HepG2 (cell line): ENCODE measurements around the gene PHF10. TPM values are rescaled to one million over a fixed set of nuclear protein-coding genes. Genes with fewer than 3 reads are reported as not detected.

Experiments
- ARID5B ChIP-seq: IDR thresholded peaks from 2 replicates; pipeline ENCODE4 v1.4.0; 2020; ENCODE audit warnings: mild to moderate bottlenecking, missing genetic modification reagents
- ATF4 ChIP-seq, 2 experiments: fragments of 450-650 bp in 1 of 2; sonication (generic) in 1 of 2; formaldehyde crosslinking; IDR thresholded peaks; 2 replicates each; pipeline versions ENCODE4 v1.5.0 to v1.8.0; 2020 to 2022; ENCODE audit warnings: mild to moderate bottlenecking in 1 of 2, missing genetic modification reagents in 1 of 2
- CREB1 ChIP-seq, 2 experiments: fragments of 450-650 bp in 1 of 2; IDR thresholded peaks; 2 replicates each; pipeline ENCODE4 v1.6.1; 2016 to 2017; ENCODE audit warnings: control low read depth in 1 of 2, mild to moderate bottlenecking in 1 of 2, missing compliant biosample characterization in 1 of 2, missing genetic modification characterization in 1 of 2
- CTCF ChIP-seq: sonication (generic); formaldehyde crosslinking; IDR thresholded peaks from 2 replicates; pipeline ENCODE4 v1.5.0; 2020; ENCODE audit warnings: mild to moderate bottlenecking, missing genetic modification reagents, moderate library complexity
- GATAD2A ChIP-seq: IDR thresholded peaks from 2 replicates; pipeline ENCODE4 v1.6.1; 2016
- NFRKB ChIP-seq: fragments of 450-650 bp; IDR thresholded peaks from 2 replicates; pipeline ENCODE4 v1.6.1; 2017
- PHB2 ChIP-seq: fragments of 450-650 bp; IDR thresholded peaks from 2 replicates; pipeline ENCODE4 v1.6.1; 2018; ENCODE audit not compliant: partially characterized antibody
- SAP130 ChIP-seq: IDR thresholded peaks from 2 replicates; pipeline ENCODE4 v1.6.1; 2016; ENCODE audit warnings: low read depth
- SPEN ChIP-seq: sonication (generic); formaldehyde crosslinking; IDR thresholded peaks from 2 replicates; pipeline ENCODE4 v1.5.1; 2020; ENCODE audit warnings: low read depth, mild to moderate bottlenecking, missing genetic modification reagents
- ZMYM4 ChIP-seq: sonication (generic); formaldehyde crosslinking; IDR thresholded peaks from 2 replicates; pipeline ENCODE4 v1.8.1; 2023; ENCODE audit warnings: mild to moderate bottlenecking, missing genetic modification reagents
- ZNF589 ChIP-seq: sonication (generic); formaldehyde crosslinking; conservative IDR thresholded peaks from 2 replicates; pipeline ENCODE4 v1.8.0; 2022; ENCODE audit warnings: mild to moderate bottlenecking, moderate library complexity, missing genetic modification reagents
- ZNF619 ChIP-seq: sonication (generic); formaldehyde crosslinking; IDR thresholded peaks from 2 replicates; pipeline ENCODE4 v1.4.0; 2020; ENCODE audit warnings: mild to moderate bottlenecking, missing genetic modification reagents
- polyA plus RNA-seq, 8 experiments: library from polyadenylated mRNA; depleted of rRNA in 3 of 8; stranded (reverse) in 7 of 8; unstranded in 1 of 8; fragments of >200 nt; fragmentation: Illumina TruSeq in 4 of 8; extraction: Trizol in 4 of 8; gene quantifications; 2 replicates each; pipeline versions ENCODE4 v1.2.1 to v1.2.3, GENCODE V29; 2011 to 2016; ENCODE audit warnings: low read depth in 4 of 8, missing spikeins in 1 of 8, mixed read lengths in 1 of 8; ENCODE audit not compliant: insufficient read depth in 1 of 8
- total RNA-seq, 5 experiments: library from RNA; depleted of rRNA; stranded (reverse); fragments of >200 nt; fragmentation: Illumina TruSeq; extraction: Trizol; gene quantifications; 2 replicates each; pipeline ENCODE4 v1.2.3, GENCODE V29; 2016; ENCODE audit warnings: low read depth in 1 of 5
- TF ChIP-seq, protein P1 (sequence below): fragments of 450-650 bp; IDR thresholded peaks from 2 replicates; pipeline ENCODE4 v1.6.1; 2016

Gene PHF10
- total and polyA plus RNA-seq, 2 of the 13 experiments (the other 11 are each of a cell fraction or from before 2014, with no cell fraction given) = 42.1 to 84.1 TPM

GRCh38 chr6:169766921-169767736 lies 42.8 kb upstream of the PHF10 start (continued):
- TF ChIP-seq, protein P1, sequence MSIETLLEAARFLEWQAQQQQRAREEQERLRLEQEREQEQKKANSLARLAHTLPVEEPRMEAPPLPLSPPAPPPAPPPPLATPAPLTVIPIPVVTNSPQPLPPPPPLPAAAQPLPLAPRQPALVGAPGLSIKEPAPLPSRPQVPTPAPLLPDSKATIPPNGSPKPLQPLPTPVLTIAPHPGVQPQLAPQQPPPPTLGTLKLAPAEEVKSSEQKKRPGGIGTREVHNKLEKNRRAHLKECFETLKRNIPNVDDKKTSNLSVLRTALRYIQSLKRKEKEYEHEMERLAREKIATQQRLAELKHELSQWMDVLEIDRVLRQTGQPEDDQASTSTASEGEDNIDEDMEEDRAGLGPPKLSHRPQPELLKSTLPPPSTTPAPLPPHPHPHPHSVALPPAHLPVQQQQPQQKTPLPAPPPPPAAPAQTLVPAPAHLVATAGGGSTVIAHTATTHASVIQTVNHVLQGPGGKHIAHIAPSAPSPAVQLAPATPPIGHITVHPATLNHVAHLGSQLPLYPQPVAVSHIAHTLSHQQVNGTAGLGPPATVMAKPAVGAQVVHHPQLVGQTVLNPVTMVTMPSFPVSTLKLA = peak; percentile 54
- TF ChIP-seq GATAD2A (CRISPR knock-in tag) (peak; percentile 71), PHB2 (peak; percentile 84), SAP130 (0 out of 2 replicates have a peak, but pooled peaks have one; percentile 13), ZNF589 (CRISPR knock-in tag) (peak; percentile 67; the same call in 1 of the 2 replicates), ARID5B (CRISPR knock-in tag) (0 out of 2 replicates have a peak, but pooled peaks have one; percentile 30), CTCF (CRISPR knock-in tag) (no peak), NFRKB (peak; percentile 35; the same call in 1 of the 2 replicates), CREB1 (IDR thresholded peaks at IDR 0.05) (peak; percentile 25; the same call in 1 of the 2 replicates), CREB1 (CRISPR knock-in tag; IDR thresholded peaks at IDR 0.05) (no peak), SPEN (CRISPR knock-in tag) (peak; percentile 0; the same call in 1 of the 2 replicates), ATF4 (CRISPR knock-in tag; IDR thresholded peaks at IDR 0.05) (0 out of 4 replicates have a peak, but pooled peaks of 1 of the 2 experiments have one; percentile 14), ZMYM4 (CRISPR knock-in tag) (no peak), ZNF619 (CRISPR knock-in tag) (no peak)
